GM18508 (cell line): ENCODE data around the gene FOLR1.
"Not testable (repeated sequence)": the region's sequence is repeated elsewhere in the genome, so short reads cannot be mapped to it uniquely, and the experiment has no call there.

Experiments used
- ATAC-seq: cut with Tn5 transposase; IDR thresholded peaks from one replicate; pipeline ENCODE4 v1.9.1; 2021; ENCODE audit warnings: moderate number of reproducible peaks; ENCODE audit not compliant: insufficient read depth, unreplicated experiment

FOLR1 gene

DNA sequence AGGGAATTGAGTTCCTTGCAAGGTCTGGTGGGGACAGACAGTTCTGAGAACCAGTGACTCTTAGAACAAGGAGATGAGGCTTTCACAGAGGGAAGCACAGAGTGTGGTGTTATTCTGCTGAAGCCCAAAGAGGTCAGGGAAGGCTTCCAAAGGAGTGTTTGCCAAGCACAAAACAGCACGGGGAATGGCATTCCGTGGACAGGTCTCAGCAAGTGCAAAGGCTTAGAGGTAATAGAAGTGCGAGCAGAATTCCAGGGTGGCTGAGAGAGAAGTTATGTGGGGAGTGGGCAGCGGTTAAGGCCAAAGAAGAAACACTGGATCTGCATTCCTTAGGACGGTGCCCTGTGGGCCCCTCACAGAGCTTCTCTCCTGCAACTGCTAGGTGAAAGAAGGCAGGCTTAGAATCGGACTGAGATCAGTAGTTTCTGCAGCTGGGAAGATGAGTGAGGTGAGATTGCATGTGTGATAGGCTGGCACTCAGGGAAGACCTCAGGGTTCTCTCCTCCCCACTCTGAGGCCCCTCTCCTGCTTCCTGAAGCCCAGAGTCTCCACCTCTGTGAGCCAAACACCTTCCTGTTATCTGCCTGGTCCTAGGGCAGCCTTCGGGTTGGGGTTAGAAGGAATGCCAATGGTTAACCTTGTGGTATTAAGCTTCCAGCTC lies 10.9 kb upstream of the FOLR1 start:
- not testable (repeated sequence) for ATAC-seq

DNA sequence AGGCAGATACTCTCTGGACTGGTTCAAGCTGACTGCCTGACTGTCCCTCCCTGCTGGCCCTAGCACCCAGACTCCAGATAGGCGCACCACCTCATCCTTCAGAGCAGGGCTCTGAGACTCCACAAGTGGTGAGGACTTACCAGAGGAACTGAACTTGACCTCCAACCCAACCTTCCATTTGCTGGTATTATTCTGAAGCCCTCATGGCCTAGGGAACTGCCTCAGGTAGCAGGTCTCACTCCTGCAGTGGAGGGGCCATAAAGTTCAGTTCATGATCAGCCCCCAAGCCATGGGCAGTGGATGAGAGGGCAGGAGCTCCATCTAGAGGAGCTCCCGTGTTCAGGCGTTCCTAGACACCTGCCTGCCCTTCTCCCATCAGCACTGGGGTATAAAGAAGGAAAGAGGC lies 10.4 kb upstream of the FOLR1 start:
- ATAC-seq: not testable (repeated sequence)

DNA sequence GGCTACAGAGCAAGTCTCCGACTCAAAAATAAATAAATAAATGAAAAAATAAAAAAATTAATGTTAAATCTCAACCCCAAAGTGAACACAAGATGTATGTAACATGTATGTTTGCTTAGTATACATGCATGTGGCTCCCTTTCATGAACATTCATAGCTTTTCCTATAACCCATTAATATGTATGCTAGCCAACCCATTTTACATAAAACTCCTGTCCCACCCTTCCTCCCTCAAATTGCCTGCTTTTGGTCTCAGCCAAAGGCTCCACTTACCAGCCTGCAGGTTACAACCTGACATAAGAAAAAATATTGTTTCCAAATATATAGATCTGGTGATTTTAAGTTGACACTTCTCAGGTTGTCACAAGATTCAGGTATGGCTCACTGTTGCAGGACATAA lies 3.7 kb upstream of the FOLR1 start:
- ATAC-seq: no peak

DNA sequence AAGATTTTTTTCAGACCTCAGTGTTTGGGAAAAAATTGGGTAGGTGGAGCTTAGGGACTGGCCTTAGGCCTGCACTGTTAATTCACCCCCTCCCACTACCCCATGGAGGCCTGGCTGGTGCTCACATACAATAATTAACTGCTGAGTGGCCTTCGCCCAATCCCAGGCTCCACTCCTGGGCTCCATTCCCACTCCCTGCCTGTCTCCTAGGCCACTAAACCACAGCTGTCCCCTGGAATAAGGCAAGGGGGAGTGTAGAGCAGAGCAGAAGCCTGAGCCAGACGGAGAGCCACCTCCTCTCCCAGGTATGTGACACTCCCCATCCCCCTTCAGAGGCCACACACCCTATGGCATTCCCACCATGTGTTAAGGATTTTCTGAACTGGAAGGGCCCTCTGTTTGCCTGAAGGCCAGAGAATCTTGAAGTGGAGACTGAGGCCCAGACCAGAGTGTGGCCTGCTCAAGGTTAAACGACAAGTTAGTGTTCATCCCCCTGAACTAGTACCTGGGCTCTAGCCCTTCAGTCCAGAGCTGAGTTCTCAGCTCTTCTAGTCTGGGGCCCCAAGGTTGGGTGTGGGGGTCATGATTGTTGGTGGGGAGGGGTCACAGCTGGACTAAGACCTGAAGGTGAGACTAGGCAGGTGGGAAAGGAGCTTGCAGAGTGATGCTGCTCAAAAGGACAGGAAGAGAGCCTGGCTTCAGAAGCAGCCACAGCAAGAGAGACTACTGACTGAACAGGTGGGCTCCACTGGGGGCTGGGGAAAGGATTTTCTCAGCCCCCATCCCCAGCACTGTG lies 2.3 kb upstream of the FOLR1 start:
- ATAC-seq: no peak

DNA sequence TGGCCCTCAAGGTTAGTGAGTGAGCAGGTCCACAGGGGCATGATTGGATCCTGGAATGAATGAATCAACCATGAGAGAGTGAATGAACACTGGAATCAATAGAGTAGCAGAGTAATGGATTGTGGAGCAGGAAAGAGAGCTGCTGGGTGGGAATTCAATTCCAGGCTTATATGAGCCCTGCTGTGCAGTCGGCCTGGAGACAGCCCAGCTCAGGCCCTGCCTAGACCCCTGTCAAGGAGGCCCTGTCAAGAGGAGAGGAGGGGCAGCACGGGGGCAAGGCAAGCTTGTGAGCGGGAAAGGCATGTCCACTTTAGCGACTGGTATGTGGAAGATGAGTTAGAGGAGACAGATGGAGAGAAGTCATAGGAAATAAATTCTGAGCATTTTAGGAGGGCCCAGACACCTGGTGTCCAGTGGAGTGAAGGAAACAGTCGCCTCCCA lies 1.3 kb upstream of the FOLR1 start:
- no peak for ATAC-seq

DNA sequence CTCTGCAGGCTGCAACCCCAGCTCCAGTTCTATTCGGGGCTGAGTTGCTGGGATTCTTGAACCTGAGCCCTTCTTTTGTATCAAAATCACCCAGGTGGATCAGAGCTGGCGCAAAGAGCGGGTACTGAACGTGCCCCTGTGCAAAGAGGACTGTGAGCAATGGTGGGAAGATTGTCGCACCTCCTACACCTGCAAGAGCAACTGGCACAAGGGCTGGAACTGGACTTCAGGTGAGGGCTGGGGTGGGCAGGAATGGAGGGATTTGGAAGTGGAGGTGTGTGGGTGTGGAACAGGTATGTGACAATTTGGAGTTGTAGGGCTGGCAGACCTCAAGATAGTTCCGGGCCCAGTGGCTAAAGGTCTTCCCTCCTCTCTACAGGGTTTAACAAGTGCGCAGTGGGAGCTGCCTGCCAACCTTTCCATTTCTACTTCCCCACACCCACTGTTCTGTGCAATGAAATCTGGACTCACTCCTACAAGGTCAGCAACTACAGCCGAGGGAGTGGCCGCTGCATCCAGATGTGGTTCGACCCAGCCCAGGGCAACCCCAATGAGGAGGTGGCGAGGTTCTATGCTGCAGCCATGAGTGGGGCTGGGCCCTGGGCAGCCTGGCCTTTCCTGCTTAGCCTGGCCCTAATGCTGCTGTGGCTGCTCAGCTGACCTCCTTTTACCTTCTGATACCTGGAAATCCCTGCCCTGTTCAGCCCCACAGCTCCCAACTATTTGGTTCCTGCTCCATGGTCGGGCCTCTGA lies 3.8 kb downstream of the FOLR1 start:
- no peak for ATAC-seq

DNA sequence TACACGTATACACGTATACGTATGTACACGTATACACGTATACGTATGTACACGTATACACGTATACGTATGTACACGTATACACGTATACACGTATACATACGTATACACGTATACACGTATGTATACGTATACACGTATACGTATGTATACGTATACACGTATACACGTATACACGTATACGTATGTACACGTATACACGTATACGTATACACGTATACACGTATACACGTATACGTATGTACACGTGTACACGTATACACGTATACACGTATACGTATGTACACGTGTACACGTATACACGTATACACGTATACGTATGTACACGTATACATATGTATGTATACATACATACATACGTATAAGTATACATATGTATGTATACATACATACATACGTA lies 9.5 kb downstream of the FOLR1 start:
- ATAC-seq: not testable (repeated sequence)

DNA sequence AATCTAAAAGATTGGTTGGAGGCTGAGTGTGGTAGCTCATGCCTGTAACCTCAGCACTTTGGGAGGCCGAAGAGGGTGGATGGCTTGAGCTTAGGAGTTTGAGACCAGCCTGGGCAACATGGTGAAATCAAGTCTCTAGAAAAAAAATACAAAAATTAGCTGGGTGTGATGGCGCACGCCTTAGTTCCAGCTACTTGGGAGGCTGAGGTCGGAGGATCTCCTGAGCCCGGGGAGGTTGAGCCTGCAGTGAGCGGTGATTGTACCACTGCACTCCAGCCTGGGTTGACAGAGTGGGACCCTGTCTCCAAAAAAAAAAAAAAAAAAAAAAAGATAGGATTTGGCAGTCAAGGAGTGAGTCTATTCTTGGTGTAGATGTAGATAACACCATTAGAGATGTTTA lies 10.6 kb downstream of the FOLR1 start:
- ATAC-seq: no peak

DNA sequence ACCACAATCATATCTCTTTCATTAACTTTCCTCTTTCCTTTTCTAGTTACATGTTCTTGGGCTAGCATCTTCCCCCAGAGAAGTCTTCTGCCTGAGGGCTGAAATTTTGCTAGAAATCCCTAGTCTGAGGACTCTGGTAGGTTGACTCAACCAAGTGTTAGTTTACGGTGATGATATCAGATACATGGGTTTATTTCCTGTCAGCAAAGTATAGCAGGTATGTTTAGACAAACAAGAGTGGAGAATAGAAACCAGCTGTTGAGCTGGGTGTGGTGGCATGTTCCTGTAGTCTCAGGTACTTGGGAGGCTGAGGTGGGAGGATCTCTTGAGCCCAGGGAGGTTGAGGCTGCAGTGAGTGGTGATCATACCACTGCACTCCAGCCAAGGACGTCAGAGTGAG lies 11.2 kb downstream of the FOLR1 start:
- ATAC-seq: no peak

DNA sequence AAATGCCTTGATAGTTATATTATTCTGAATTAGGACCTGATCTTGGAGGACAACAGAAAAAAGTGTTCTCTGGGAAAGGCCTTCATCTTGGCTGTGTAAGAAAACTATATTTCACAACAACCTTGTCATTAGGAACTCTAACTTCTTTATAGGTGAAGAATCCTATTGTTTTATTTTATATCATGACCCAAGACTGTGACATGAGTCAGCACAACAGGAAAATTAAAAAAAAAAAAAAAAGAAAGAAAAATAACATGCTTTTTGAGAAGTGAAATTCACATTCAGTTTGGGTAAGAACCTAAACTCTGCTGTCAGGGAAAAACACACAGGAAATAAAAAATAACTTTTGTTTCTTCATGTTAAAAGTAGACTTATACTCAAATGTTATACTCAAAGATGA lies 12.9 kb downstream of the FOLR1 start:
- no peak for ATAC-seq

DNA sequence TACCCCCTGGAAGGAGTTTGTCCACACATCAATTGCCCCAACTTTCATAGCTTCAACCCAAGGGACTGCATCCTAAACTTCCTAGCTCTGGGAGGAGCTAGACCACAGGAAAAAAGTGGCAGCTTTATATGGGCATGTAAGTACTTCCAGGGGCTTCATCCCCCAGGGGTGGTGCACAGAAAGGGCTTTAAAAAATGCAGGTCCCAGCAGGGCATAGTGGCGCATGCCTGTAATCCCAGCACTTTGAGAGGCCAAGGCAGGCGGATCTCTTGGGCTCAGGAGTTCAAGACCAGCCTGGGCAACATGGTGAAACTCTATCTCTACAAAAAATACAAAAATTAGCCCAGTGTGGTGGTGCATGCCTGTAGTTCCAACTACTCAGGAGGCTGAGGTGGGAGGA lies 14.9 kb downstream of the FOLR1 start:
- not testable (repeated sequence) for ATAC-seq

DNA sequence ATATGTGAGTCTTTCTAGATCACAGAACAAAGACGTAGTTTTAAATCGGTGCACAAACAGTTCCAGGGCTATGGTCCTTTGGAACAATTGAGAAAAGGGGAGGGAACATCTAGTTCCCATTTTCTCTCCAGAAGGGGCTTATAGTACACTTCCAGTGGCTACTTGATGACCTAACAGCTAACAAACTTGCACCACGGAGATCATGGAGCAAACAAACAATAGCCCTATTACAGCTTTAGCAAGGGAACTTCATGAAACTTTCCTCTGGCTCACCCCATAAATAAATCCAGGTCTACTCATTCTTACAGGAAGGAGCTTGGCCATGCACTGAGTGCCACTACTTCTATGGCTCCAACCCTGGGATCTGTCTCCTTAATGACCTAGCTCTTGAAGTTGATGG lies 16.3 kb downstream of the FOLR1 start:
- ATAC-seq: no peak

DNA sequence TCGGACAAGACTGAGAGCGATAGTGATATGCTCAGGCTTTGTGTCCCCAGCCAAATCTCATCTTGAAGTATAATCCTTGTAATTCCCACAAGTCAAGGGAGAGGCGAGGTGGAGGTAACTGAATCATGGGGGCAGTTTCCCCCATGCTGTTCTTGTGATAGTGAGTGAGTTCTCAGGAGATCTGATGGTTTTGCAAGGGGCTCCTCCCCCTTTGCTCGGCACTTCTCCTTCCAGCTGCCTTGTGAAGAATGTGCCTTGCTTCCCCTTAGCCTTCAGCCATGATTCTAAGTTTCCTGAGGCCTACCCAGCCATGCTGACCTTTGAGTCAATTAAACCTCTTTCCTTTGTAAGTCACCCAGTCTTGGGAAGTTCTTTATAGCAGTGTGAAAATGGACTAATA lies 17.2 kb downstream of the FOLR1 start:
- no peak for ATAC-seq

DNA sequence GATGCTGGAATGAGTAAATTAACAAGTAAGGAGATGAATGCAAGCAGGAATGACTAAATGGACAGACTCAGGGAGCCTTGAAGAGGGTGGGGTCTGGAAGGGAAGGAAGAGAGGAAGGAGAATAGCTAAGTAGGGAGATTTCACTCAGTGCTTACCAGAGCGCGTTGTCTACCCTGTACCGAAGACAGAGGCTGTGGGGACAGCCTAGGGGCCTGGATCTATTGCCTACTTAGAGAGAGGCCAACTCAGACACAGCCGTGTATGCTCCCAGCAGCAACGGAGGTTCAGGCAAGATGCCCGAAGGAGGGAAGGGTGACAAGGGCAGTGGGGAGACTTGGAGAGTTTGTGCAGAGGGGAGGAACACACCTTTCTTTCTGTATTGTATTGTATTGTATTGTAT lies 24.7 kb downstream of the FOLR1 start, which contains the start of gene FOLR2:
Gene FOLR2, plus strand, starts transcription at position 157 of the 400 bp plus-strand sequence. CDS start 1,791 bp downstream, outside the sequence.
- ATAC-seq: no peak

DNA sequence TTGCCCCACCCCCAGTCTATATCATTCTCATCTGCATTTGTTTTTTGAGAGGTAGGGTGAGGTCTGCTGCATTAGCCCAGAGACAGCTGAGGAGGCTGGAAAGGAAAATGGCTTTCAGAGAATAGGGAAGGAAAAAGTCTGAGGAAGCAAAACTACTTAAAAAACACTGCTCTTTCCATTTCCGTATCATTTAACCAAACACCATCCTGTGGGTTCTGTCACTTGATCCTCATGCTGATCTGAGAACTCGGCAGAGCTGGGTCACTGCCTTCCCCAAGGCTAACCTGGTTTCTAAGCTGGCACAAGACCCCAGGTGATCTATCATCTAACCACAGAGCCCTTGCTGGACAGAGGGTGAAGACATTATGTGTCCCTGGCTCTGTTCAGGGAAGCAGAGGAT lies 25.9 kb downstream of the FOLR1 start:
- no peak for ATAC-seq

DNA sequence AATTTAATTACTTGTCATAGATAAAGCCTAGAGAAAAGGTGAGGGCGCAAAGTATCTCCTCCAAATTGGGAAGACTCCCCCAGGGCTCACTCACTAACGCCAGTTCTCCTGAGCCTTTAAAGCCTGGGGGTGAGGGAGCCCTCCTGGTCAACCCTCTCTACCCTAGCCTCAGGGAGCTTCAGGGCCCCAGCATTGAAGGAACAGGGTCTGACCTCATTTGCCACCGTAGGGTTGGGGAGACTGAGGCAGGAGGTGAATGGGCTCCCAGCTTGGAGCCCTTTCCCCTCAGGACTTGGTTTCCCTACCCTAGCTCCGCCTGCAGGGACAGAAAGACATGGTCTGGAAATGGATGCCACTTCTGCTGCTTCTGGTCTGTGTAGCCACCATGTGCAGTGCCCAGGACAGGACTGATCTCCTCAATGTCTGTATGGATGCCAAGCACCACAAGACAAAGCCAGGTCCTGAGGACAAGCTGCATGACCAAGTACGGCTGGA lies 26.4 kb downstream of the FOLR1 start:
- ATAC-seq: no peak

DNA sequence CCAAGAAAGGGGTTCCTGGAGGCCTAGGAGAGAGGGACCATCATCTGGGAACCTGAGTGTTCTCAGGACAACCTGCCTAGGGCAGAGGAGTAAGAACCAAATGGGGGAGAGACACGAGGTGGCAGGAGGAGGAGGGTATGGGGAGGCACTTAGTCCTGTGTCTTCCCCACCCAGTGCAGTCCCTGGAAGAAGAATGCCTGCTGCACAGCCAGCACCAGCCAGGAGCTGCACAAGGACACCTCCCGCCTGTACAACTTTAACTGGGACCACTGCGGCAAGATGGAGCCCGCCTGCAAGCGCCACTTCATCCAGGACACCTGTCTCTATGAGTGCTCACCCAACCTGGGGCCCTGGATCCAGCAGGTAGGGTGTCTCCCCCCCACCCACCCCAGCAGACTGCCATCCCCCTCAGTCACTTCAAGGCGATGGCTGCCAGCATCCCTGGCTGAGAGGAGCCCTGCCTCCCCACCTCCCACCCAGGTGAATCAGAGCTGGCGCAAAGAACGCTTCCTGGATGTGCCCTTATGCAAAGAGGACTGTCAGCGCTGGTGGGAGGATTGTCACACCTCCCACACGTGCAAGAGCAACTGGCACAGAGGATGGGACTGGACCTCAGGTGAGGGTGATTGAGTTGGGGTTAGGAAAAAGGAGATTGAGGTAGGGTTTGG lies 28.9 kb downstream of the FOLR1 start:
- ATAC-seq: no peak

DNA sequence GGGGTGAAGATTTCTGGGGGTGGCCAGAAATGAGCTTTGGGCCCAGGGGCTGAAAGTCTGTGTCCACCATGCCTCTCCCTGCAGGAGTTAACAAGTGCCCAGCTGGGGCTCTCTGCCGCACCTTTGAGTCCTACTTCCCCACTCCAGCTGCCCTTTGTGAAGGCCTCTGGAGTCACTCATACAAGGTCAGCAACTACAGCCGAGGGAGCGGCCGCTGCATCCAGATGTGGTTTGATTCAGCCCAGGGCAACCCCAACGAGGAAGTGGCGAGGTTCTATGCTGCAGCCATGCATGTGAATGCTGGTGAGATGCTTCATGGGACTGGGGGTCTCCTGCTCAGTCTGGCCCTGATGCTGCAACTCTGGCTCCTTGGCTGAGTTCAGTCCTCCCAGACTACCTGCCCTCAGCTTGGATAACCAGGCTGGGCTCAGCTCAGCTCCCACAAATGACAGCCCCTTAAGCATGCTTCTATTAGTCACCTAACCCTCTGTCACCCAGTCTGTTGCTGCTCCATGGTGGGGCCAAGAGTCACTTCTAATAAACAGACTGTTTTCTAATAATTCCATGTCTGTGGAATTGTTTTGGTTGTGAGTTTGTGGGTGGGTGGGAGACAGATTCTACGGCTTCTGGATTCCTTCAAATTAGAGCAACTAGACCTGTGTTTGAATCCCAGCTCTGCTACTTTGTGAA lies 29.6 kb downstream of the FOLR1 start:
- no peak for ATAC-seq

DNA sequence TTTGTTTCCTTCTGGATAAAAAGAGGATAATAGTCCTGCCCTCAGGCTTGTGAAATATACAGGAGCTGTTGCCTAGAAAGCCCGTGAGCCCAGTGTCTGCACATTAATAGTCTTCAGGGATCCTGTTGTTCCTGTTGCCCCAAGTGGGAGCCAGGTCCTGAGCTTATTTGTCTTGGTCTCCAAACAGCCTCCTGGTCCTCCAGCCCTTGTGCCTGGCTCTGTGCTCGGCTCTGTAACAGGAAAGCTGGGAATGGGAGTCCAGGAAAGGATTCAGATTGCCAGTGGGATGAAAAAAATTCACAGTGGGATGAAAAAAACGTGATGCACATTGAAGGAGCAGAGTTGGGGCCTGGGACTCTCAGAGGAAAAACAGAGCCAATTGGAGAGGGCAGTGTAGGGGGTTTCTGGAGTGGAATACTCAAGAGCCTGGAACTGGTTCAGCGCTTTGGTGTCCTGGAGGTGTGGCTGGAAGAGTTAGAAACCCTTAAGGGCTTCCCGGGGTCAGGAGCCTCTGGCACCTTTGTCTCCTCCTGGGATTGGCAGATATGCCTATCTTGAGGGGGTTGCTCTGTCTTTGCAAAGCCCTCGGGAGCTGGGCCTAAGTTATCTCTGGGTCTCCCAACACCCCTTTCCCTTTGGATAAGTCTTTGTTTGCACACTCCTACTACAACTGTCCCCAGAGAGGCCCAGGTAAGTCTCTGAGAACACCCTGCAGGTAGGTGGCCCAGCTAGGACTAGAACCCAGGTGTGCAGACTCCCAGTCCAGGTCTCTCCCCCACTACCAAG lies 30.4 kb downstream of the FOLR1 start:
- no peak for ATAC-seq
